Ovary (tissue), 9 donors: ENCODE measurements around the gene BTLA. TPM values are rescaled to one million over a fixed set of nuclear protein-coding genes. Genes with fewer than 3 reads are reported as not detected.

Source experiments
- DNase-seq, 5 donors: peaks; one replicate each; pipeline ENCODE4 v3.0.0-alpha.2; 2019 to 2020
- H3K27ac ChIP-seq, 2 donors: fragments of 200-600 bp; one replicate each; pipeline versions ENCODE4 v1.5.1 to v1.8.0; 2019 to 2022
- H3K27me3 ChIP-seq: fragments of 200-600 bp; one replicate; pipeline ENCODE4 v1.8.0; 2022
- H3K36me3 ChIP-seq: fragments of 200-600 bp; sonication (generic); one replicate; pipeline ENCODE4 v1.5.1; 2019
- H3K4me1 ChIP-seq: one replicate; pipeline ENCODE4 v1.8.1; 2013; ENCODE audit warnings: mild to moderate bottlenecking, moderate library complexity; ENCODE audit not compliant: insufficient read depth
- H3K4me3 ChIP-seq: fragments of 200-600 bp; sonication (generic); one replicate; pipeline ENCODE4 v1.5.1; 2017
- H3K9me3 ChIP-seq, 2 donors: fragments of 200-600 bp in 1 of 2; sonication (generic) in 1 of 2; one replicate each; pipeline versions ENCODE4 v1.5.1 to v1.8.1; 2013 to 2019; ENCODE audit warnings: mild to moderate bottlenecking in 1 of 2, moderate library complexity in 1 of 2
- CTCF ChIP-seq, 3 donors: fragments of 450-650 bp in 2 of 3; fragments of 200-600 bp in 1 of 3; IDR thresholded peaks; one replicate each; pipeline versions ENCODE4 v1.5.1 to v1.8.0; 2016 to 2022; ENCODE audit warnings: antibody characterized with exemption in 3 of 3, mild to moderate bottlenecking in 1 of 3
- EP300 ChIP-seq: sonication (generic); formaldehyde crosslinking; IDR thresholded peaks from one replicate; pipeline ENCODE4 v1.6.1; 2017; ENCODE audit warnings: antibody characterized with exemption
- POLR2A ChIP-seq: fragments of 450-650 bp; IDR thresholded peaks from one replicate; pipeline ENCODE4 v1.6.1; 2017; ENCODE audit warnings: antibody characterized with exemption, mild to moderate bottlenecking, moderate library complexity
- WGBS, 3 donors: extraction: QIAGEN DNeasy Blood & Tissue Kit in 1 of 3; methylation state at CpG; one replicate each; pipeline versions ENCODE4 v1.1.5 to v1.1.7; 2013 to 2017; 5-methylcytosine and 5-hydroxymethylcytosine counted together
- intact Hi-C, 4 donors: fragments of 100-400 bp; cut with DNase I; formaldehyde crosslinking; loops; one replicate each; pipeline versions ENCODE4 v1.11.0 to v1.15.1; 2022 to 2023
- polyA plus RNA-seq, 2 donors: library from polyadenylated mRNA; stranded (reverse); fragments of 200-250 nt in 1 of 2; fragments of 350-450 nt in 1 of 2; fragmentation: Illumina TruSeq in 1 of 2; extraction: RNeasy Lipid Tissue Mini Kit (QIAGEN cat#74804) in 1 of 2; gene quantifications; one replicate each; pipeline ENCODE4 v1.2.3, GENCODE V29; 2013 to 2014
- total RNA-seq, 7 donors: library from RNA; depleted of rRNA in 2 of 7; stranded (reverse); fragments of >200 nt in 2 of 7; fragmentation: NEBNext Ultra II Directional in 3 of 7; extraction: Animal tissue kit (Norgen Biotek cat#: 25700) in 3 of 7; gene quantifications; one replicate each; pipeline versions ENCODE4 v1.1.0 to v1.2.4, GENCODE V29; 2016 to 2023
- donor health status: DM: no; HTN: no; CAD: no; lungs with moderate emphysema.
- donor health status: DM: no; HTN: no; CAD: no.
- donor health status: Bipolar disorder and iron deficiency.
- donor health status: DM: yes; HTN: yes; CAD: no.
- donor health status: DM: no; HTN: no; CAD: no.
- donor health status: DM: yes; HTN: yes; CAD: no.

The BTLA gene
- total and polyA plus RNA-seq, 9 donors = 0.04 to 0.48 (median 0.17) TPM; not detected in 4

- no peak for DNase-seq
- no peaks in the 10 kb centered on the region for H3K9me3 ChIP-seq
- TF ChIP-seq EP300 (no peak), CTCF (IDR thresholded peaks at IDR 0.05) (no peak), POLR2A (no peak)
- 65 to 92% (median 72%) methylated on average over 1 of the region's 1 CpG for WGBS, 3 donors
- H3K27me3 ChIP-seq = no peaks in the 10 kb centered on the region
- no peak overlapping the region for H3K27ac ChIP-seq
- H3K36me3 ChIP-seq = no peaks in the 10 kb centered on the region
- no peak overlapping the region for H3K4me3 ChIP-seq
- intact Hi-C loops = no loop called here
- no peaks in the 10 kb centered on the region for H3K4me1 ChIP-seq
Measured at GRCh38 chr3:112446343-112446742, 52.9 kb downstream of the BTLA start.

DNA sequence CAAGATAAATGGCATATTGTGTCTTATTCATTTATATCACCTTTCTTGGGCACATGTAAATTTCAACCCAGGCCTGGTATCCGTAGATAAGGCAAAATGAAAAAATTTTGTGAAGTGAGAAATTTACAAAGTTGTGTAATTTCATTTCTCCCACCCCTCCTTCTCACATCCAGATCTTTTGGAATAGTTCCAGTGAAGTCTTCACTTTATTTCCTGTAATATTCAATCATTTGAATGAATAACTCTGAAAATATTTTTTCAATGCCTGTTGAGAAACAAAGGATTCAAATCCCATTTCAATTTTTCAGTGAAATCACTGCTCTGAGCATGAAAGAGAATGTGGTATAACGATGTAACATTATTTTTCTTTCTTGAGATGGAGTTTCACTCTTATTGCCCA lies 53.4 kb downstream of the BTLA start:
- Histone ChIP-seq H3K27ac (no peak overlapping the region), H3K4me1 (no peaks in the 10 kb centered on the region), H3K36me3 (no peaks in the 10 kb centered on the region), H3K4me3 (no peak overlapping the region), H3K27me3 (no peaks in the 10 kb centered on the region), H3K9me3 (no peaks in the 10 kb centered on the region)
- intact Hi-C loops = no loop called here
- 78 to 90% (median 88%) methylated on average over 2 of the region's 2 CpGs for WGBS, 3 donors
- TF ChIP-seq EP300 (no peak), POLR2A (no peak), CTCF (IDR thresholded peaks at IDR 0.05) (no peak)
- no peak for DNase-seq

DNA sequence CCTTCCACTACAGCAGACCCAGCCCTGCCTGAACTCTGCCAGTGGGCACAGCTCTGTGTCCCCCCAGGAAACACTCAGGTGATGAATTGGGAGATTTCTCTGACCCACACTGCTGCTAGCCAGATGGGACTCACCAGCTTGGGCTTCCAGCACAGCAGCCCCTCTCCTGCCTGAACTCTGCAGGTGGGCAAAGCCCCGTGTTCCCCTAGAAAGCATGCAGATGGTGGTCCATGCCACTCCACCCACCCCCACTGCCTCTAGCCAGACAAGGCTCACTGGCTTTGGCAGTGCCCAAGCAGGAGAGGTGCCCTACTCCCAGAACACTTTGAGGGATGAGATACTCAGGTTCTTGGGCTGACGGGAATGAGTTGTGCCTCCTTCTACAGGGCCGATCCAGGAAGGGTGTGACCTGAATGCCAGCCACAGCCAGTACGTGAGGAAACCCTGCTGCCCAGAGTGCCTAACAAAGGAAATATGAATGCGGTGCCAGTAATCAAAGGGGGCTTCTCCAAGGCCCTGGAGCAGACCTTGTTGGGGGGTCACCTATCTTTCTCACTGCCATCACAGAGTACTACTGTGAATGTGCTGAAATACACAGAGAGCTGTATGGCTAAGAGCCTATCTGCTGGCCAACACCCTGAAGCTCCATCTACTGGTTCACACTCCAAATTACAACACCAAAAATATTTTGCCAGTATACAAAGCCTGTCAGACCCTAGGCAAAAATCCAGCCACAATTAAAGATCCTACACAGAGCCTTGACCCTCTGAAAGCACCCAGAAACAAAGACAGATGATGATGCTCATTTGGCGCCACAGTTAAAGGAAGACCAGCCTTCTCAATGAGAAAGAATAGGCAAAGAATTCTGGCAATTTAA lies 61.9 kb downstream of the BTLA start:
- intact Hi-C loops = no loop called here
- WGBS, 3 donors = 95 to 96% (median 96%) methylated on average over 6 of the region's 6 CpGs
- Histone ChIP-seq H3K27me3 (no peaks in the 10 kb centered on the region), H3K36me3 (no peaks in the 10 kb centered on the region), H3K4me1 (no peaks in the 10 kb centered on the region), H3K9me3 (no peaks in the 10 kb centered on the region), H3K27ac (no peak overlapping the region), H3K4me3 (no peak overlapping the region)
- TF ChIP-seq CTCF (IDR thresholded peaks at IDR 0.05) = no peak
- TF ChIP-seq POLR2A = no peak
- TF ChIP-seq EP300 = no peak
- no peak for DNase-seq

GRCh38 chr3:112429960-112430359 lies 69.3 kb downstream of the BTLA start:
- 90 to 93% (median 91%) methylated on average over 3 of the region's 3 CpGs for WGBS, 3 donors
- Histone ChIP-seq H3K4me3 (no peak overlapping the region), H3K27ac (no peak overlapping the region), H3K27me3 (no peaks in the 10 kb centered on the region), H3K36me3 (no peaks in the 10 kb centered on the region), H3K9me3 (no peaks in the 10 kb centered on the region), H3K4me1 (no peaks in the 10 kb centered on the region)
- intact Hi-C loops = no loop called here
- TF ChIP-seq CTCF (IDR thresholded peaks at IDR 0.05) = no peak
- TF ChIP-seq POLR2A = no peak
- no peak for TF ChIP-seq EP300
- DNase-seq = no peak
